ENCODE data around the gene NTN5. TPM values are rescaled to one million over a fixed set of nuclear protein-coding genes. Genes with fewer than 3 reads are reported as not detected.

NTN5 gene
- total and polyA plus RNA-seq, 9 of the 15 experiments (the other 6 are each of a cell fraction or from before 2014, with no cell fraction given), result not detected

GRCh38 chr19:48624067-48624594, 48.7 kb downstream of the NTN5 start (continued):
- TF ChIP-seq CHD7 (IDR thresholded peaks at IDR 0.05; ENCODE audit: low read depth, low read length), result no peak
- TF ChIP-seq CSDE1 (IDR thresholded peaks at IDR 0.05), result peak in 1 of 2 experiments; percentile 88; a peak in 1 of 4 replicates
- TF ChIP-seq RFX7 (CRISPR knock-in tag; IDR thresholded peaks at IDR 0.05), result no peak
- TF ChIP-seq ZNF780A (CRISPR knock-in tag; IDR thresholded peaks at IDR 0.05), result no peak
- TF ChIP-seq IRF9 (tag; IDR thresholded peaks at IDR 0.05), result no peak
- peak; percentile 64 for TF ChIP-seq GABPB1 (CRISPR knock-in tag; IDR thresholded peaks at IDR 0.05)
- TF ChIP-seq ZNF395 (CRISPR knock-in tag; IDR thresholded peaks at IDR 0.05), result no peak
- TF ChIP-seq ERF (CRISPR knock-in tag; IDR thresholded peaks at IDR 0.05), result no peak
- TF ChIP-seq THAP7 (CRISPR knock-in tag; IDR thresholded peaks at IDR 0.05), result no peak
- no peak for TF ChIP-seq ZNF24 (IDR thresholded peaks at IDR 0.05)
- TF ChIP-seq RB1 (IDR thresholded peaks at IDR 0.05; ENCODE audit: low read depth), result peak; percentile 59; the same call in 1 of the 2 replicates
- TF ChIP-seq XRCC3 (IDR thresholded peaks at IDR 0.05), result no peak
